CD4-positive, alpha-beta T cell (primary cell): Measurements from ENCODE around the gene CDH16. TPM values are rescaled to one million over a fixed set of nuclear protein-coding genes. Genes with fewer than 3 reads are reported as not detected.

ENCODE experiments used
- ATAC-seq: fragments of 200-7000 bp; cut with Tn5 transposase; one replicate; pipeline ENCODE4 v1.10.0; 2022; ENCODE audit warnings: mild to moderate bottlenecking; ENCODE audit not compliant: poor library complexity
- CTCF ChIA-PET: fragments of 350-600 bp; sonication (Branson Sonifier 250); formaldehyde crosslinking; loops from one replicate; lab custom pipeline; 2021; ENCODE audit warnings: antibody characterized with exemption, inconsistent platforms; lab: Charles Lee
- POLR2A ChIA-PET: fragments of 350-600 bp; sonication (Branson Sonifier 250); formaldehyde crosslinking; loops from one replicate; lab custom pipeline; 2021; ENCODE audit warnings: antibody characterized with exemption, inconsistent platforms; lab: Charles Lee
- DNase-seq, 14 experiments: peaks; one replicate each; pipeline ENCODE4 v3.0.0-alpha.2; 2013 to 2020; ENCODE audit warnings: mixed read lengths in 2 of 14
- H3K27ac ChIP-seq, 2 donors: one replicate each; pipeline versions ENCODE4 v1.5.1 to v1.7.0; 2013; ENCODE audit warnings: low read length in 2 of 2, low read depth in 1 of 2, mild to moderate bottlenecking in 1 of 2
- H3K27me3 ChIP-seq, 2 experiments: 1 replicate in 1 of 2; 2 replicates in 1 of 2; pipeline versions ENCODE4 v1.6.1 to v1.7.0; 2013; ENCODE audit warnings: low read length in 2 of 2, control low read depth in 1 of 2, mild to moderate bottlenecking in 1 of 2, moderate library complexity in 1 of 2; ENCODE audit not compliant: insufficient read depth in 2 of 2, control insufficient read depth in 1 of 2
- H3K36me3 ChIP-seq: one replicate; pipeline ENCODE4 v1.6.1; 2013; ENCODE audit warnings: low read length, control low read depth; ENCODE audit not compliant: insufficient read depth
- H3K4me1 ChIP-seq: one replicate; pipeline ENCODE4 v1.6.1; 2013; ENCODE audit warnings: low read length, control low read depth; ENCODE audit not compliant: insufficient read depth
- H3K4me3 ChIP-seq: one replicate; pipeline ENCODE4 v1.5.1; 2013; ENCODE audit warnings: mild to moderate bottlenecking, low read length, moderate library complexity
- H3K9me3 ChIP-seq, 2 experiments: 1 replicate in 1 of 2; 2 replicates in 1 of 2; pipeline versions ENCODE4 v1.6.1 to v1.7.0; 2013; ENCODE audit warnings: low read length in 2 of 2, mild to moderate bottlenecking in 2 of 2, control low read depth in 1 of 2, moderate library complexity in 1 of 2; ENCODE audit not compliant: control insufficient read depth in 1 of 2, insufficient read depth in 1 of 2
- H3K27ac Mint-ChIP-seq: one replicate; pipeline ENCODE4 v1.8.0; 2020; ENCODE audit warnings: mixed read lengths
- H3K27me3 Mint-ChIP-seq: one replicate; pipeline ENCODE4 v1.8.0; 2021; ENCODE audit warnings: mixed read lengths
- H3K36me3 Mint-ChIP-seq: one replicate; pipeline ENCODE4 v1.8.0; 2021; ENCODE audit warnings: low read depth, mixed read lengths
- H3K4me1 Mint-ChIP-seq: one replicate; pipeline ENCODE4 v1.8.0; 2021; ENCODE audit warnings: low read depth, mixed read lengths
- H3K4me3 Mint-ChIP-seq: one replicate; pipeline ENCODE4 v1.8.0; 2020; ENCODE audit warnings: mild to moderate bottlenecking, mixed read lengths
- H3K9me3 Mint-ChIP-seq: one replicate; pipeline ENCODE4 v1.8.0; 2020; ENCODE audit warnings: mixed read lengths
- intact Hi-C, 2 experiments: fragments of 100-400 bp; cut with DNase I in 1 of 2; cut with micrococcal nuclease in 1 of 2; formaldehyde crosslinking; loops; one replicate each; pipeline versions ENCODE4 v1.15.1 to v1.9.0; 2023 to 2025; cut with DNase I, micrococcal nuclease
- total RNA-seq, 174 experiments: library from RNA in 2 of 174; stranded (reverse) in 2 of 174; gene quantifications; one replicate each; pipeline ENCODE4 v1.2.3 and lab custom pipeline; 2021 to 2026
- TF ChIP-seq, protein P1 (sequence below): fragments of 200-600 bp; IDR thresholded peaks from one replicate; pipeline ENCODE4 v1.8.0; 2022; ENCODE audit warnings: antibody characterized with exemption, mild to moderate bottlenecking

Gene CDH16
- total RNA-seq, 2 experiments from 2014 or later: not detected

DNA sequence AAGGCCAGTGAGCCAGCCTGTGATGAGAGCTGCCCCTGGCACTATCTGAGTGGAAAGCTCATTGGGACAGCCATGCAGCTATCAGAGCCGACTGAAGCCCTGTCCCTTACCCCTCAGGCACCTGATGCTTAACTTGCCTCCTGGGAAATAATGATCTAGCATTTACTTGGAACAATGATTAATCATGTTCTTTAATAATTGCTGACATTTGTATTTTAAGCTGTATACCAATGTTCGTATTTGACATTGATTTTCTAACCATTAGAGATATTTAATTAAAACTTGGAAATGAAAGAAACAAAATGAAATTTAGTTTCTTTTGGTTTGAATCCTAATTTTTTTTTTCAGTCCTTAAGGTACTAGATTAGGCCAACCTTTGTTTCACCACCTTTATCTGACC, 27.9 kb downstream of the CDH16 start:
- POLR2A ChIA-PET: no interaction called here
- Mint-ChIP-seq H3K27ac (no peak overlapping the region), H3K36me3 (peaks cover 31% of the 10 kb centered on the region), H3K4me3 (no peak overlapping the region), H3K9me3 (no peaks in the 10 kb centered on the region), H3K27me3 (no peaks in the 10 kb centered on the region), H3K4me1 (peaks cover 29% of the 10 kb centered on the region)
- intact Hi-C loops: no loop called here
- CTCF ChIA-PET: interaction anchor here (0.6 to 2.2 kb wide), 2 partner anchors 18 to 381 kb away, joined by 4 to 5 read pairs; no protein-coding TSS in a partner anchor
- ATAC-seq: no peak
- TF ChIP-seq, protein P1, sequence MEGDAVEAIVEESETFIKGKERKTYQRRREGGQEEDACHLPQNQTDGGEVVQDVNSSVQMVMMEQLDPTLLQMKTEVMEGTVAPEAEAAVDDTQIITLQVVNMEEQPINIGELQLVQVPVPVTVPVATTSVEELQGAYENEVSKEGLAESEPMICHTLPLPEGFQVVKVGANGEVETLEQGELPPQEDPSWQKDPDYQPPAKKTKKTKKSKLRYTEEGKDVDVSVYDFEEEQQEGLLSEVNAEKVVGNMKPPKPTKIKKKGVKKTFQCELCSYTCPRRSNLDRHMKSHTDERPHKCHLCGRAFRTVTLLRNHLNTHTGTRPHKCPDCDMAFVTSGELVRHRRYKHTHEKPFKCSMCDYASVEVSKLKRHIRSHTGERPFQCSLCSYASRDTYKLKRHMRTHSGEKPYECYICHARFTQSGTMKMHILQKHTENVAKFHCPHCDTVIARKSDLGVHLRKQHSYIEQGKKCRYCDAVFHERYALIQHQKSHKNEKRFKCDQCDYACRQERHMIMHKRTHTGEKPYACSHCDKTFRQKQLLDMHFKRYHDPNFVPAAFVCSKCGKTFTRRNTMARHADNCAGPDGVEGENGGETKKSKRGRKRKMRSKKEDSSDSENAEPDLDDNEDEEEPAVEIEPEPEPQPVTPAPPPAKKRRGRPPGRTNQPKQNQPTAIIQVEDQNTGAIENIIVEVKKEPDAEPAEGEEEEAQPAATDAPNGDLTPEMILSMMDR: no peak
- H3K36me3 ChIP-seq: peaks cover 4% of the 10 kb centered on the region
- H3K27ac ChIP-seq: no peak overlapping the region
- DNase-seq: no peak
- no peak overlapping the region for H3K4me3 ChIP-seq
- no peaks in the 10 kb centered on the region for H3K9me3 ChIP-seq
- H3K27me3 ChIP-seq: no peaks in the 10 kb centered on the region
- H3K4me1 ChIP-seq: peaks cover 10% of the 10 kb centered on the region

DNA sequence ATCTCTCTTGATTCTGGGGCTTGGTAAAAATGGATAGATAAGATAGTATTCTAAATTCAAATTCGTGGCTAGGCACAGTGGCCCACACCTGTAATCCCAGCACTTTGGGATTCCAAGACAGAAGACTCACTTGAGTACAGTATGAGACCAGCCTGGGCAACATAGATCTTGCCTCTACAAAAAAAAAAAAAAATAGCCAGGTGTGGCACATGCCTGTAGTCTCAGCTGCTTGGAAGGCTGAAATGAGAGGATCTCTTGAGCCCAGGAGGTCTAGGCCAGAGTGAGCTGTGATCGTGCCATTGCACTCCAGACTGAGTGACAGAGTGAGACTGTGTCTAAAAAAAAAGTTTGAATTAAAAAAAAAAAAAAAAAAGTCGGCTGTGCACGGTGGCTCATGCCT, 29.1 kb downstream of the CDH16 start:
- no peak for ATAC-seq
- Mint-ChIP-seq H3K9me3 (no peaks in the 10 kb centered on the region), H3K27ac (no peak overlapping the region), H3K4me1 (peaks cover 34% of the 10 kb centered on the region), H3K27me3 (no peaks in the 10 kb centered on the region), H3K36me3 (peaks cover 43% of the 10 kb centered on the region), H3K4me3 (no peak overlapping the region)
- TF ChIP-seq, protein P1: no peak
- H3K36me3 ChIP-seq: peaks cover 15% of the 10 kb centered on the region
- H3K9me3 ChIP-seq: no peaks in the 10 kb centered on the region
- H3K27ac ChIP-seq: no peak overlapping the region
- DNase-seq: no peak
- ChIA-PET CTCF (interaction anchor here (2.2 kb wide), 1 partner anchor 17 kb away, joined by 5 read pairs; no protein-coding TSS in a partner anchor), POLR2A (no interaction called here)
- H3K4me3 ChIP-seq: no peak overlapping the region
- intact Hi-C loops: no loop called here
- H3K27me3 ChIP-seq: no peaks in the 10 kb centered on the region
- H3K4me1 ChIP-seq: peaks cover 7% of the 10 kb centered on the region

DNA sequence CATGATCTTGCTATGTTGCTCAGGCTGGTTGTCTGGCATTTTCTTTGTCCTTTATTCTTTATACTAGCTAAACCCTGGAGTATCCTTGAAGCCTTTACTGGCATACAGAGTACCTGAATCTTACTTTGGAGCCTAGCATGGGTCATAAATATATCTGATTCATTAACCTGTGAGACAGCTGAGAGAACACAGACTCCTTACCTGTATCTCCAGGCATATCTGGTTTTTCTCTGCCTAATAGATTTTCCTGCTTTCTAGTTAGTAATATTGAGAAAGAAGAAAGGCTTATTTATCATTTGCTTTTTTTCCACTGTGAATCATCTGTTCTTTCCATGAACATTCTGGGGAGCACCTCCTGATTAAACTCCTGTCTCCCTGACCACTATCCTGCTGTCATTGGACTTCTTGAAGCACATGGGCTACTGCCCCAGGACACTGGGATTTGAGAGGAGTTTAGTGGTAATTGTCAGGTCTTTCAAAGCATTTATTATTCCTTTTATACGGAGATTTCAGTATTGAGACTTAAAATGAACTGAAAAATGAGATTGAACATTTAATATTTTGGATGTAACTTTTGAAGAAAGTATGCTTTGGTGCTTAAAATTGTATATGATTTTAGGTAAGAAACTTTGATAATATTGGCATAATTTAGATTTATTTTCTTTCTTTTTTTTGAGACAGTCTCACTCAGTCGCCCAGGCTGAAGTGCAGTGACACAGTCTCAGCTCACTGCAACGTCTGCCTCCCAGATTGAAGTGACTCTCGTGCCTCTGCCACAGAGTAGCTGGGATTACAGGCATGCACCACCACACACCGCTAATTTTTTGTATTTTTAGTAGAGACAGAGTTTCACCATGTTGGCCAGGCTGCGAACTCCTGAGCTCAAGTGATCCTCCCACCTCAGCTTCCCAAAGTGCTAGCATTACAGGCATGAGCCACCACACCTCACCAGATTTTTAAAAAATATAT, 29.8 kb downstream of the CDH16 start:
- ChIA-PET CTCF (interaction anchor here (2.2 kb wide), 1 partner anchor 16 kb away, joined by 5 read pairs; no protein-coding TSS in a partner anchor), POLR2A (no interaction called here)
- Histone ChIP-seq H3K4me3 (no peak overlapping the region), H3K9me3 (no peaks in the 10 kb centered on the region), H3K27ac (no peak overlapping the region), H3K4me1 (peaks cover 7% of the 10 kb centered on the region), H3K36me3 (peaks cover 22% of the 10 kb centered on the region), H3K27me3 (no peaks in the 10 kb centered on the region)
- intact Hi-C loops: no loop called here
- DNase-seq: no peak
- Mint-ChIP-seq H3K4me3 (no peak overlapping the region), H3K27me3 (no peaks in the 10 kb centered on the region), H3K36me3 (peaks cover 49% of the 10 kb centered on the region), H3K9me3 (no peaks in the 10 kb centered on the region), H3K4me1 (peaks cover 34% of the 10 kb centered on the region), H3K27ac (no peak overlapping the region)
- ATAC-seq: no peak
- TF ChIP-seq, protein P1: no peak
